SKM-1 (cell line): ENCODE measurements around the gene TSSK2.
"Not testable (repeated sequence)": the region's sequence is repeated elsewhere in the genome, so short reads cannot be mapped to it uniquely, and the experiment has no call there.

Experiments
- DNase-seq: peaks from one replicate; lab custom pipeline; 2025; ENCODE audit not compliant: unreplicated experiment; lab: John Stamatoyannopoulos, UW

Gene TSSK2

GRCh38 chr22:19138217-19139000 is 7.3 kb downstream of the TSSK2 start:
- DNase-seq = no peak

- no peak for DNase-seq
Measured at GRCh38 chr22:19139001-19139356, 7.9 kb downstream of the TSSK2 start.

- DNase-seq = no peak
Measured at GRCh38 chr22:19139974-19140373, 8.9 kb downstream of the TSSK2 start.

- no peak for DNase-seq
Measured at GRCh38 chr22:19142394-19142793, 11.3 kb downstream of the TSSK2 start.

GRCh38 chr22:19143212-19143611 is 12.1 kb downstream of the TSSK2 start:
- no peak for DNase-seq

GRCh38 chr22:19143967-19144400 is 12.9 kb downstream of the TSSK2 start:
- no peak for DNase-seq

- DNase-seq = no peak
Measured at GRCh38 chr22:19146215-19146968, 15.3 kb downstream of the TSSK2 start.

- DNase-seq = no peak
Measured at GRCh38 chr22:19147195-19147780, 16.2 kb downstream of the TSSK2 start.

GRCh38 chr22:19148417-19149046 is 17.4 kb downstream of the TSSK2 start:
- DNase-seq = no peak

- DNase-seq = no peak
Measured at GRCh38 chr22:19149047-19149883, 18.2 kb downstream of the TSSK2 start.

GRCh38 chr22:19149991-19150390 is 18.9 kb downstream of the TSSK2 start, which contains the start of gene GSC2:
TSS of gene GSC2 (minus strand) at chr22:19150292. CDS start at chr22:19150283, 9 bp downstream.
- DNase-seq = no peak

- no peak for DNase-seq
Measured at GRCh38 chr22:19150482-19151328, 19.6 kb downstream of the TSSK2 start.

GRCh38 chr22:19151329-19152191 is 20.5 kb downstream of the TSSK2 start:
- no peak for DNase-seq

GRCh38 chr22:19152942-19153883 is 22.1 kb downstream of the TSSK2 start:
- no peak for DNase-seq

GRCh38 chr22:19156109-19156508 is 25.0 kb downstream of the TSSK2 start:
- DNase-seq = not testable (repeated sequence)

GRCh38 chr22:19158649-19159048 is 27.5 kb downstream of the TSSK2 start:
- not testable (repeated sequence) for DNase-seq

- no peak for DNase-seq
Measured at GRCh38 chr22:19164425-19164824, 33.3 kb downstream of the TSSK2 start.

- no peak for DNase-seq
Measured at GRCh38 chr22:19166421-19166820, 35.3 kb downstream of the TSSK2 start.
